Liver (tissue), 9 donors: ENCODE data around the gene THOC5. TPM values are rescaled to one million over a fixed set of nuclear protein-coding genes. Genes with fewer than 3 reads are reported as not detected.

Experiments
- DNase-seq: peaks from one replicate; pipeline ENCODE4 v3.0.0-alpha.2; 2017; ENCODE audit warnings: low spot score
- H3K27ac ChIP-seq, 2 donors: one replicate each; pipeline ENCODE4 v1.7.0; 2013; ENCODE audit warnings: inconsistent platforms in 2 of 2, low read length in 2 of 2, control low read depth in 1 of 2, low read depth in 1 of 2, mild to moderate bottlenecking in 1 of 2
- H3K27me3 ChIP-seq, 4 donors: one replicate each; pipeline versions ENCODE4 v1.6.1 to v1.7.0; 2013; ENCODE audit warnings: low read length in 3 of 4, inconsistent platforms in 1 of 4, mild to moderate bottlenecking in 1 of 4, moderate library complexity in 1 of 4; ENCODE audit not compliant: control insufficient read depth in 4 of 4, insufficient read depth in 4 of 4
- H3K36me3 ChIP-seq, 4 donors: one replicate each; pipeline versions ENCODE4 v1.6.1 to v1.7.0; 2013; ENCODE audit warnings: low read length in 3 of 4, mild to moderate bottlenecking in 3 of 4, low read depth in 1 of 4, moderate library complexity in 1 of 4; ENCODE audit not compliant: control insufficient read depth in 4 of 4, insufficient read depth in 3 of 4
- H3K4me1 ChIP-seq, 4 donors: one replicate each; pipeline versions ENCODE4 v1.6.1 to v1.7.0; 2013; ENCODE audit warnings: low read length in 3 of 4, mild to moderate bottlenecking in 3 of 4, moderate library complexity in 1 of 4; ENCODE audit not compliant: control insufficient read depth in 4 of 4, insufficient read depth in 4 of 4
- H3K4me3 ChIP-seq, 3 donors: one replicate each; pipeline versions ENCODE4 v1.6.1 to v1.7.0; 2013; ENCODE audit warnings: low read length in 3 of 3, control low read depth in 1 of 3, low read depth in 1 of 3, mild to moderate bottlenecking in 1 of 3
- H3K9ac ChIP-seq, 2 donors: one replicate each; pipeline ENCODE4 v1.7.0; 2013; ENCODE audit warnings: low read length in 2 of 2, mild to moderate bottlenecking in 2 of 2, moderate library complexity in 2 of 2, control low read depth in 1 of 2, low read depth in 1 of 2
- H3K9me3 ChIP-seq, 4 donors: one replicate each; pipeline versions ENCODE4 v1.6.1 to v1.7.0; 2013; ENCODE audit warnings: low read length in 3 of 4; ENCODE audit not compliant: control insufficient read depth in 4 of 4
- CTCF ChIP-seq: fragments of 150-350 bp; IDR thresholded peaks from 2 replicates; pipeline ENCODE4 v1.5.1; 2017; ENCODE audit warnings: improper control_type of control experiment, low read depth, low read length; ENCODE audit not compliant: missing input control
- EGR1 ChIP-seq, 2 donors: IDR thresholded peaks; 2 replicates each; pipeline ENCODE4 v1.6.1; 2016 to 2018; ENCODE audit warnings: antibody characterized with exemption in 2 of 2, low read depth in 2 of 2
- FOXA1 ChIP-seq: IDR thresholded peaks from 2 replicates; pipeline ENCODE4 v1.6.1; 2016; ENCODE audit warnings: antibody characterized with exemption
- FOXA2 ChIP-seq: IDR thresholded peaks from 2 replicates; pipeline ENCODE4 v1.6.1; 2016; ENCODE audit warnings: antibody characterized with exemption
- GABPA ChIP-seq, 2 donors: IDR thresholded peaks in 1 of 2; conservative IDR thresholded peaks in 1 of 2; 2 replicates each; pipeline ENCODE4 v1.6.1; 2016; ENCODE audit warnings: antibody characterized with exemption in 2 of 2, mild to moderate bottlenecking in 1 of 2, moderate library complexity in 1 of 2
- HNF4A ChIP-seq, 2 donors: conservative IDR thresholded peaks; 2 replicates each; pipeline ENCODE4 v1.6.1; 2016; ENCODE audit warnings: antibody characterized with exemption in 2 of 2, mild to moderate bottlenecking in 2 of 2
- HNF4G ChIP-seq: IDR thresholded peaks from 2 replicates; pipeline ENCODE4 v1.6.1; 2016; ENCODE audit warnings: antibody characterized with exemption
- JUND ChIP-seq, 2 donors: IDR thresholded peaks; 2 replicates each; pipeline ENCODE4 v1.6.1; 2016; ENCODE audit warnings: antibody characterized with exemption in 2 of 2
- NR2F2 ChIP-seq: IDR thresholded peaks from 2 replicates; pipeline ENCODE4 v1.6.1; 2016; ENCODE audit warnings: antibody characterized with exemption
- RAD21 ChIP-seq, 2 donors: IDR thresholded peaks; 2 replicates each; pipeline ENCODE4 v1.6.1; 2016; ENCODE audit warnings: antibody characterized with exemption in 2 of 2, mild to moderate bottlenecking in 2 of 2
- REST ChIP-seq: IDR thresholded peaks from 2 replicates; pipeline ENCODE4 v1.6.1; 2016; ENCODE audit warnings: antibody characterized with exemption, mild to moderate bottlenecking
- RXRA ChIP-seq, 2 donors: IDR thresholded peaks; 2 replicates each; pipeline ENCODE4 v1.6.1; 2017 to 2018; ENCODE audit warnings: antibody characterized with exemption in 2 of 2, mild to moderate bottlenecking in 1 of 2
- SP1 ChIP-seq: IDR thresholded peaks from 2 replicates; pipeline ENCODE4 v1.6.1; 2018; ENCODE audit warnings: antibody characterized with exemption, mild to moderate bottlenecking
- TAF1 ChIP-seq: conservative IDR thresholded peaks from 2 replicates; pipeline ENCODE4 v1.6.1; 2016; ENCODE audit warnings: antibody characterized with exemption, mild to moderate bottlenecking
- YY1 ChIP-seq: IDR thresholded peaks from 2 replicates; pipeline ENCODE4 v1.6.1; 2016; ENCODE audit warnings: antibody characterized with exemption, mild to moderate bottlenecking
- WGBS: extraction: QIAGEN DNeasy Blood & Tissue Kit; methylation state at CpG from one replicate; pipeline ENCODE4 v1.1.7; 2013; 5-methylcytosine and 5-hydroxymethylcytosine counted together
- polyA plus RNA-seq, 2 donors: library from polyadenylated mRNA; stranded (reverse) in 1 of 2; unstranded in 1 of 2; fragments of 200-250 nt in 1 of 2; fragments of >200 nt in 1 of 2; fragmentation: Nextera tagmentation in 1 of 2; extraction: Ambion mirVana in 1 of 2; gene quantifications; one replicate each; pipeline versions ENCODE4 v1.2.1 to v1.2.3, GENCODE V29; 2013 to 2015
- total RNA-seq, 2 donors: library from RNA; depleted of rRNA; stranded (reverse); fragments of >200 nt; gene quantifications; one replicate each; pipeline ENCODE4 v1.2.3, GENCODE V29; 2014
- TF ChIP-seq, protein P1 (sequence below): IDR thresholded peaks from 2 replicates; pipeline ENCODE4 v1.6.1; 2016; ENCODE audit warnings: antibody characterized with exemption
- TF ChIP-seq, protein P2 (sequence below): IDR thresholded peaks from 2 replicates; pipeline ENCODE4 v1.6.1; 2016; ENCODE audit warnings: antibody characterized with exemption
- TF ChIP-seq, protein P3 (sequence below): IDR thresholded peaks from 2 replicates; pipeline ENCODE4 v1.6.1; 2016; ENCODE audit warnings: antibody characterized with exemption
- donor health status: healthy.
- donor health status: healthy.
- donor health status: healthy.
- donor health status: healthy.
- donor health status: healthy.

The THOC5 gene
- total and polyA plus RNA-seq, 4 donors, result 7.4 to 25.1 (median 14.5) TPM

DNA sequence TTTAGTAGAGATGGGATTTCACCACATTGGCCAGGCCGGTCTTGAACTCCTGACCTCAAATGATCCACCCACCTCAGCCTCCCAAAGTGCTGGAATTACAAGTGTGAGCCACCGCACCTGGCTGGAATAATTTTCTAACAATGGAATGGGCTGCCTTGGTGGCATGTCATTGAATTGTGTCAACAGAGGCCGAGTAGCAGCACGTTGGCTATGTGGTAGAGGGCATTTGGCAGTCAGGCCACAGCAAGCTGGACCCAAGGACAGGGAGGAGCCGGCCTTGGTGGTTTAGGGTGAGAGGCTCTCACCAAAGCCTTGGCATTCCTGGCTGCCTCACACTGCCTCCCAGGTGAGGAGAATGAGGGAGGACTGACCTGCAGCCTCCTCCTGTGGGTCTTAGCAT, 31.4 kb upstream of the THOC5 start:
- no peak overlapping the region for H3K9ac ChIP-seq
- no peaks in the 10 kb centered on the region for H3K9me3 ChIP-seq
- WGBS, result 42% methylated on average over 5 of the region's 5 CpGs
- H3K27me3 ChIP-seq, result no peaks in the 10 kb centered on the region
- no peaks in the 10 kb centered on the region for H3K36me3 ChIP-seq
- no peak overlapping the region for H3K27ac ChIP-seq
- H3K4me1 ChIP-seq, result peaks cover 0 to 7% (median 5%) of the 10 kb centered on the region in 4 donors
- H3K4me3 ChIP-seq, result no peak overlapping the region
- no peak for DNase-seq
- TF ChIP-seq RAD21 (IDR thresholded peaks at IDR 0.05) (no peak), HNF4G (no peak), GABPA (IDR thresholded peaks at IDR 0.05 in 1 of 2, conservative IDR thresholded peaks at IDR 0.05 in 1 of 2) (no peak), HNF4A (conservative IDR thresholded peaks at IDR 0.05) (peak; percentile 9 to 42), TAF1 (no peak)

- Histone ChIP-seq H3K9me3 (no peaks in the 10 kb centered on the region), H3K4me1 (peaks cover 3 to 18% (median 13%) of the 10 kb centered on the region in 4 donors), H3K4me3 (no peak overlapping the region), H3K27me3 (no peaks in the 10 kb centered on the region), H3K36me3 (no peaks in the 10 kb centered on the region), H3K9ac (no peak overlapping the region), H3K27ac (no peak overlapping the region)
- 86% methylated on average over 12 of the region's 12 CpGs for whole genome bisulfite sequencing
- DNase-seq, result no peak
- TF ChIP-seq SP1 (no peak), FOXA1 (no peak), REST (no peak), RXRA (IDR thresholded peaks at IDR 0.05) (no peak), EGR1 (IDR thresholded peaks at IDR 0.05; ENCODE audit: low read depth in 2 of 2) (no peak), JUND (IDR thresholded peaks at IDR 0.05) (no peak), HNF4A (conservative IDR thresholded peaks at IDR 0.05) (no peak), TAF1 (no peak), FOXA2 (no peak), GABPA (IDR thresholded peaks at IDR 0.05 in 1 of 2, conservative IDR thresholded peaks at IDR 0.05 in 1 of 2) (no peak)
- TF ChIP-seq, protein P1, sequence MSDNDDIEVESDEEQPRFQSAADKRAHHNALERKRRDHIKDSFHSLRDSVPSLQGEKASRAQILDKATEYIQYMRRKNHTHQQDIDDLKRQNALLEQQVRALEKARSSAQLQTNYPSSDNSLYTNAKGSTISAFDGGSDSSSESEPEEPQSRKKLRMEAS, result no peak
- TF ChIP-seq, protein P2, sequence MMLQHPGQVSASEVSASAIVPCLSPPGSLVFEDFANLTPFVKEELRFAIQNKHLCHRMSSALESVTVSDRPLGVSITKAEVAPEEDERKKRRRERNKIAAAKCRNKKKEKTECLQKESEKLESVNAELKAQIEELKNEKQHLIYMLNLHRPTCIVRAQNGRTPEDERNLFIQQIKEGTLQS, result no peak
Measured at GRCh38 chr22:29581799-29582198, 28.2 kb upstream of the THOC5 start.

GRCh38 chr22:29580200-29580810, 26.7 kb upstream of the THOC5 start:
- Histone ChIP-seq H3K36me3 (no peaks in the 10 kb centered on the region), H3K9me3 (no peaks in the 10 kb centered on the region), H3K27me3 (no peaks in the 10 kb centered on the region), H3K4me1 (peaks cover 8 to 23% (median 18%) of the 10 kb centered on the region in 4 donors), H3K27ac (peak overlapping the region; percentile 87), H3K9ac (peak overlapping the region in 1 of 2 donors; percentile 90), H3K4me3 (peak overlapping the region; percentile 52 to 98 (median 89))
- 14% methylated on average over 8 of the region's 8 CpGs for WGBS
- DNase-seq, result peak; percentile 61
- TF ChIP-seq EGR1 (IDR thresholded peaks at IDR 0.05; ENCODE audit: low read depth in 2 of 2) (no peak), SP1 (peak; percentile 94), FOXA1 (no peak), RXRA (IDR thresholded peaks at IDR 0.05) (peak; percentile 63 to 77), CTCF (no peak), JUND (IDR thresholded peaks at IDR 0.05) (no peak), HNF4G (peak; percentile 80), FOXA2 (no peak), HNF4A (conservative IDR thresholded peaks at IDR 0.05) (peak; percentile 90 to 91), GABPA (IDR thresholded peaks at IDR 0.05 in 1 of 2, conservative IDR thresholded peaks at IDR 0.05 in 1 of 2) (no peak), RAD21 (IDR thresholded peaks at IDR 0.05) (no peak), TAF1 (no peak), NR2F2 (no peak), YY1 (peak; percentile 83)
- TF ChIP-seq, protein P2, result no peak
- TF ChIP-seq, protein P3, sequence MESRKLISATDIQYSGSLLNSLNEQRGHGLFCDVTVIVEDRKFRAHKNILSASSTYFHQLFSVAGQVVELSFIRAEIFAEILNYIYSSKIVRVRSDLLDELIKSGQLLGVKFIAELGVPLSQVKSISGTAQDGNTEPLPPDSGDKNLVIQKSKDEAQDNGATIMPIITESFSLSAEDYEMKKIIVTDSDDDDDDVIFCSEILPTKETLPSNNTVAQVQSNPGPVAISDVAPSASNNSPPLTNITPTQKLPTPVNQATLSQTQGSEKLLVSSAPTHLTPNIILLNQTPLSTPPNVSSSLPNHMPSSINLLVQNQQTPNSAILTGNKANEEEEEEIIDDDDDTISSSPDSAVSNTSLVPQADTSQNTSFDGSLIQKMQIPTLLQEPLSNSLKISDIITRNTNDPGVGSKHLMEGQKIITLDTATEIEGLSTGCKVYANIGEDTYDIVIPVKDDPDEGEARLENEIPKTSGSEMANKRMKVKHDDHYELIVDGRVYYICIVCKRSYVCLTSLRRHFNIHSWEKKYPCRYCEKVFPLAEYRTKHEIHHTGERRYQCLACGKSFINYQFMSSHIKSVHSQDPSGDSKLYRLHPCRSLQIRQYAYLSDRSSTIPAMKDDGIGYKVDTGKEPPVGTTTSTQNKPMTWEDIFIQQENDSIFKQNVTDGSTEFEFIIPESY, result no peak
